ENCODE results near the gene RFC3.
"Not testable (repeated sequence)": the region's sequence is repeated elsewhere in the genome, so short reads cannot be mapped to it uniquely, and the experiment has no call there.

RFC3 gene

DNA sequence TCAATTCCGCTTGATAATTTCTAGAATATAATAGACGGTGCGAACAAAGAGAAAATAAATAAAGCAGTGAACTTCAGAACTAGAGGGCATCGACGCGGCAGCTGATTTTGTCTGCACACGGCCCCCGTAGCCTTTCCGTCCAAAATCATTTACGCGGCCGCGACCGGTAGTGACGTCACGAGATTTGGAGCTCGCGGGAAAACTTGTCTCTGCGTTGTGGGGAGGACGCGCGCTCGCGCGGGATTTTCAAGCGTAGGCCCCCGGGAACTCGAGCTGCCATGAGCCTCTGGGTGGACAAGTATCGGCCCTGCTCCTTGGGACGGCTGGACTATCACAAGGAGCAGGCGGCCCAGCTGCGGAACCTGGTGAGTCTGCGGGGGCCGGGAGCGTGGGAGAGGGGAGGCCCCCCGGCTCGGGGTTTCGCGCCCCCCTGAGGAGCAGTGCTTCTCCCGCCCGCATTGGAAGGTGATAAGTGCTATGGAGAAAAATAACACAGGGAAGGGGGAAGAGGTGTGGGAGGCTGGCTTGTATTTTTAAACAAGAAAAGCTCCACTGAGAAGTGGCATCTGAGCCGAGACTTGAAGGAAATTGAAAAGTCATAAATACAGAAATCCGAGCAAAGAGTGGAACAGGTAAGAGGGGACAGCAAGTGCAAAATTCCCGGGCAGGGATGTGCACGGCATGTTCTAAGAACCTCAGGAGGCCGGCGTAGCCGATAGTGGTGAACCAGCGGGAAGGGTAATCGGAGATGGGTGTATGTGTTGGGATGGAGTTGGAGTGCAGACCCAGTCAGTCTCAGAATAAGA is at the start of gene RFC3:
Gene RFC3 (plus strand): TSS at position 249 of the 806 bp plus-strand sequence. CDS start 30 bp downstream, at position 279.
- peak; percentile 59 to 82 (median 72) for DNase-seq (ENCODE audit: low read depth in 3 of 3, low spot score in 1 of 3)

DNA sequence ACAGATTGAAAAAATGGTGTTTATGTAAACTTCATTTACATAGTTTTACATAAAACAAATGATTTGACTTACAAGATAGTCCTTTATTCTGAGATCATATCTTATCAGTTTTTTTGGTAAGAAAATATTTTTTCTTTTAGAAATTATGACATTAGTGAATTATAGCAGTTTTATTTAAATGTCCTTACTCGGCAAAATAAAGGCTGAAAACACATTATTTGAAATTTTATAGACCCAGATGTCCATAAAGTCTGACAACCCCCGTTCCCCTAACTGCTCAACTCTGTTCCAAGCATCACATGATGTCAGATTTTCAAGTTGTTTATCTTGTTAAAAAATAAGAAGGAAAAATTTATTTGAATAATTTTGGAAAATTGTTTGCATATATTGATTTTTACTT is 46.7 kb upstream of the RFC3 start:
- DNase-seq (ENCODE audit: low read depth in 3 of 3, low spot score in 1 of 3) = no peak

GRCh38 chr13:33773790-33774462 is 44.0 kb upstream of the RFC3 start:
- no peak for DNase-seq (ENCODE audit: low read depth in 3 of 3, low spot score in 1 of 3)

GRCh38 chr13:33775339-33776108 is 42.4 kb upstream of the RFC3 start:
- DNase-seq (ENCODE audit: low read depth in 3 of 3, low spot score in 1 of 3) = no peak

- DNase-seq (ENCODE audit: low read depth in 3 of 3, low spot score in 1 of 3) = no peak
These were observed 41.6 kb upstream of the RFC3 start for GRCh38 chr13:33776239-33776881.

DNA sequence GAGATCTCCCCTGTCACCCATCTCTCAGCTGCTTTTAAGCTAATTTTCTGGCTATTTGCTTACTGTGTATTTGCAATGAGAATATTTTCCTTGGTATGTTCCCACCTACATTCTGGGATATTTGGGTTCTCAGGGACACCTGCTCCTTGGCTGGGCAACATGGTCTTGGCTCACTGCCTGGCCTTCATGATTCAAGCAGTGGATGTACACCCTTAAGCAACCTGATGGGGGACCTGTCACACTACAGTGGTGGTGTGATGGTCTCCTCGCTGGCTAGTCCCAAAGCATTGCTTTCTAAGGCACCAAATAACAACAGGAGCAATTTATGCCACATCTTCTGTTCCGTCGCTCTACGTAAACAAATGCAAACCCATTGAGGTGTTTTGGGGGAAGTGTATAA is 35.3 kb upstream of the RFC3 start:
- no peak for DNase-seq (ENCODE audit: low read depth in 3 of 3, low spot score in 1 of 3)

DNA sequence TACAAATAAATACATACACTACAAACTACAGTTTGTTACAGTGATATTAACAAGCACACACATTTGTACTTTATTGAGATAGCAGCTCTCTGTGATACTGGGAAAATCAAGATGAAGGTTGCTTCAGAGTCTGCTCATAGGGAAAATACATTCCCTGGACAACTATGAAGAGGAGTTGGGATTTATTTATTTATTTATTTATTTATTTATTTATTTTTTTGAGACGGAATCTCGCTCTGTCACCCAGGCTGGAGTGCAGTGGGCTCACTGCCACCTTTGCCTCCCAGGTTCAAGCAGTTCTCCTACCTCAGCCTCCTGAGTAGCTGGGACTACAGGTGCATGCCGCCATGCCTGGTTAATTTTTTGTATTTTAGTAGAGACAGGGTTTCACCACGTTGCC is 34.7 kb upstream of the RFC3 start:
- DNase-seq (ENCODE audit: low read depth in 3 of 3, low spot score in 1 of 3) = not testable (repeated sequence)

GRCh38 chr13:33784738-33785137 is 33.2 kb upstream of the RFC3 start:
- no peak for DNase-seq (ENCODE audit: low read depth in 3 of 3, low spot score in 1 of 3)

GRCh38 chr13:33785384-33785783 is 32.6 kb upstream of the RFC3 start:
- DNase-seq (ENCODE audit: low read depth in 3 of 3, low spot score in 1 of 3) = no peak

- DNase-seq (ENCODE audit: low read depth in 3 of 3, low spot score in 1 of 3) = no peak
These were observed 30.8 kb upstream of the RFC3 start for GRCh38 chr13:33787051-33787591.

- DNase-seq (ENCODE audit: low read depth in 3 of 3, low spot score in 1 of 3) = no peak
These were observed 28.8 kb upstream of the RFC3 start for GRCh38 chr13:33789066-33789606.

DNA sequence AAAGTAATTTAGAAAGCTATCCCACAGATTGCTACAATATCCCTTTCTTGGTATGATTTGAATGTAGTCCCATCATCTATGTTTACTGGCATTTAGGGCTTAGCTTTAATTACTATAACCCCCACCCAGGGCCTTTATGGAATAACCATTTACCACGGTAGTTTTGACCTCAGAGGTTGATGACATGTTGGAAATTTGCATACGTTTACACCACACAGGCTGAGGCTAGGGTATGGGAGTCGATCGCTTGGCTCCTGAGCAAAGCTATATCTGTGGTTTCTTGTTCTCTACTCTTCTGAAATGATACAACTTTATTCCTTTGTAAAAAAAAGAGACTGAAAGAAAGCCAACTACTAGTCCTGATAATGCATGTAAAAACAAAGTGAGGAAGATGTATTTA is 28.2 kb upstream of the RFC3 start:
- no peak for DNase-seq (ENCODE audit: low read depth in 3 of 3, low spot score in 1 of 3)

DNA sequence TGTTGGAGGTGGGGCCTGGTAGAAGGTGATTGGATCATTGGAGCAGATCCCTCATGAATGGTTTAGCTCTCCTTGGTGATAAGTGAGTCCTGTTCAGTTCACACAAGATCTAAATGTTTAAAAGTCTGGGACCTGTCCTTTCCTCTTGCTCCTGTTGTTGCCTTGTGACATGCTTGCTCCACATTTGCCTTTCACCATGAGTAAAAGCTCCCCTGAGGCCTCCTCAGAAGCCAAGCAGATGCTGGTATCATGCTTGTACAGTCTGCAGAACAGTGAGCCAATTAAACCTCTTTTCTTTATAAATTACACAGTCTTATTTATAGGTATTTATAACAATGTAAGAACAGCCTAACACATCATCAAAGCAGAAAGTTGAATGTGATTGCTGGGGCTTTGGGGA is 24.2 kb upstream of the RFC3 start:
- no peak for DNase-seq (ENCODE audit: low read depth in 3 of 3, low spot score in 1 of 3)

DNA sequence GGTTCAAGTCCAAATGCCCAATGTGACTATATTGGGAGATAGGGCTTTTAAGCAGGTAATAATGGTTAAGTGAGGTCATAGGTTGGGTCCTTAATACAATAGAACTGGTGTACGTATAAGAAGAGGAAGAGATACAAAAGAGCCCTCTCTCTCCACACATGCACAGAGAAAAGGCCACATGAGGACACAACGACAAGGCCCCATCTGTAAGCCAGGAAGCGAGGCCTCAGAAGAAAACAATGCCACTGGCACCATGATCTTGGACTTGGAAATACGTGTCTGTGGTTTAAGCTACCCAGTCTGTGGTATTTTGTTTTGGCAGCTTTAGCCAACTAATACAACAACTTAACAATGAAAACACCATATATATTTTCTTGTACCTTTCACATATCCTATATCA is 23.4 kb upstream of the RFC3 start:
- no peak for DNase-seq (ENCODE audit: low read depth in 3 of 3, low spot score in 1 of 3)

DNA sequence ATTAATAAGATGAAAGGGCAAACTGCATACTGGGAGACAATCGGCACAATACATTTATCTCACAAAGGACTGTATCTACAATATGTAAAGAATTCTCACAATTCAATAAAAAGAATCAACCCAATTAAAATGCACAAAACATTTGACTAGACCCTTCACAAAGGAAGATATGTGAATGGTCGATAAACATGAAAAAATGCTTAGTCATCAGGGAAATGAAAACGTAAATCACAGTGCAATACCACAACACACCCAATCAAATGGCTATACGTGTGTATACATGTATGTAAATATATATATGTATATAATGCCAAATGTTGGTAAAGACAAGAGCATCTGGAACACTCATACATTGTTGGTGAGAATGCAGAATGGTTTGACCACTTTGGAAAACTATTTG is 21.9 kb upstream of the RFC3 start:
- DNase-seq (ENCODE audit: low read depth in 3 of 3, low spot score in 1 of 3) = no peak

- DNase-seq (ENCODE audit: low read depth in 3 of 3, low spot score in 1 of 3) = no peak
These were observed 20.3 kb upstream of the RFC3 start for GRCh38 chr13:33797622-33798021.

GRCh38 chr13:33798023-33798422 is 19.9 kb upstream of the RFC3 start:
- no peak for DNase-seq (ENCODE audit: low read depth in 3 of 3, low spot score in 1 of 3)

GRCh38 chr13:33799950-33800592 is 17.9 kb upstream of the RFC3 start:
- no peak for DNase-seq (ENCODE audit: low read depth in 3 of 3, low spot score in 1 of 3)

- DNase-seq (ENCODE audit: low read depth in 3 of 3, low spot score in 1 of 3) = no peak
These were observed 17.2 kb upstream of the RFC3 start for GRCh38 chr13:33800646-33801186.
